ENCODE data around the gene SHISAL1.

SHISAL1 gene

DNA sequence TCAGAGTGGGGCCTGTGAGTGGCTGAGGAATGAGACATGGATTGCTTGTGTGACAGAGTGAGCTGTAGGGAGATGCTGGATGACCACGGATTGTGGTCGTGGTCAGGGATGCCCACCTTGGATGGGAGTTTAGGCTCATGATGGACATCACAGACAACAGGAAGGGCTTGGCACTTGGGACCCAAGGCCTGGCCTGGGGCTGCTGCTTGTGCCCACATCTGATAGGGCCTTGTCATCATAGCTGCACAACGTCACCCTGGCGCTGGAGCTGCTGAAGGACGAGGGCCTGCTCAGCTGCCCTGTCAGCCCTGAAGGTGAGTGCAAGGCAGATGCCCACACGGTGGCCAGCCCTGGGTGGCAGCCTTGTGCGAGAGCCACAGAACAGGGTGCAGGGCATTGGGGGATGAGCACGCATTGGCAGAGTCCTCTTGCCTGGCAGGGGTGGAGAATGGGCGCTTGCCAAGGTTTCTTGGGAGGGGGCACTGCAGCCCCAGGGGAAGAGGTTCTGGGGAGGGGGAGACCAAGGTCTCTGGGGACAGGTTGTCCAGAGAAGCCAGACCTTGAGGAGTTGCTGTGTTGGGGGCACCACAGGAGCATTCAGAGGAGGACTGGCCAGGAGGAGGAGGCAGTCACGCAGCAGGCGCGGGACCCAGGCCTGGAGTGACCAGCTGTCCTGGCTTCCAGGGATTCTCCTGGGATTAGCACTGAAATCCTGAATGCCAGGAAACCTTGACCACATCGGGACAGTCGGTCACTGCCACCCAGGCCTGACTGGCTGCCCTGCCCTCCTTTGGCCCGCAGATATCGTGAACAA is 107.0 kb downstream of the SHISAL1 start:
- no peak for DNase-seq

DNA sequence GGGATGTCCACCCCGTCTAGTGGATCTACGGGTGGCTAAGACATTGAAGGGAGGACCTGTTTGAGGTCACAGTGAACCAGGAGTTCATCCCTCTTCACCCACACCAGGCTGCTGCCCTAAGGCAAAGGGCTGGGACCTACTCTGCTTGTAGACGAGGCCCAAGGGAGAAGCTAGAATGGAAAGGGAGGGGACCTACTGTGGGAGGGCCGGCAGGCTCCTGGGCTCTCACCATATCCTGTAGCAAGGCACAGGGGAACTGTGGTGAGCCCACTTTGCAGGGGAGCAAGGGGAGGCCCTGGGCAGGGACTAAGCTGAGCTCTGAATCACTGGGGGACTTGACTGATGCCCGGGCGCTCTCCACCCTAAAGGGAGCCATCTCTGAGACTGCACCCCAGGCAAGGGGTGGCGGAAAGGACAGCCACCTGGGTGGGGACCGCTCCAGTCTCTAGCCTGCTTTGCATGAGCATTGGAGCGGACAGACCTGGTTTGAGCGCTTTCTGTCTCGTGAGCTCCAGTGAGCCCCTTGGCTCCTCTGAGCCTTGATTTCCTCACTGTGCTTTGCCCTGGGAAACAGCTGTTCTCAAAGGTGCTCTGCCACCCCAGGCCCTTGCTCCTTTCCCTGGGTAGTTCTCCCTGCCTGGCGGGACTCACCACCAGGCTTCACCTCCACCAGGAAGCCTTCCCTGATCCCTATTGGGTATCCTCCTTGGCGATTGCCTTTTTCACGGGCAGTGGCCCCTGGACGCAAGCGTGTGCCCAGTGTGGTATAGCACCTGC is 107.8 kb downstream of the SHISAL1 start:
- peak; percentile 14 for DNase-seq

DNA sequence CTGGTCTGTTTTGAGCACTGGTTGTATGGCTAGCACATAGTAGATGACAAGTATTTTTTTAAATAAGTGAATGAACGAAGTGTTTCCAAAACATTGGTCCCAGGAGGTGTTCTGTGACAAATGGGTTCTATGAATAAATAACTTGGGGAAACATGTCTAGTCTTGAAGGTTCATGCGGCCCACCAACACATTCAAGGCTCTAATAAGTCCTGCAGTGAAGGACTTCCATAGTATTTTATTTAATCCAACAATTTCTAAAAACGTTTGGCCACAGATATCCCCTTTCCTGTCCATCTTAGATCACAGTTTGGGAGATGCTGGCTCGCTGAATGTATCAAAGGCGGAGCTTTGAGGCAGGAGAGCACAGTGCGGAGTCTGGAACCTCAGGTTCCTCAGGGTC is 109.5 kb downstream of the SHISAL1 start:
- no peak for DNase-seq

DNA sequence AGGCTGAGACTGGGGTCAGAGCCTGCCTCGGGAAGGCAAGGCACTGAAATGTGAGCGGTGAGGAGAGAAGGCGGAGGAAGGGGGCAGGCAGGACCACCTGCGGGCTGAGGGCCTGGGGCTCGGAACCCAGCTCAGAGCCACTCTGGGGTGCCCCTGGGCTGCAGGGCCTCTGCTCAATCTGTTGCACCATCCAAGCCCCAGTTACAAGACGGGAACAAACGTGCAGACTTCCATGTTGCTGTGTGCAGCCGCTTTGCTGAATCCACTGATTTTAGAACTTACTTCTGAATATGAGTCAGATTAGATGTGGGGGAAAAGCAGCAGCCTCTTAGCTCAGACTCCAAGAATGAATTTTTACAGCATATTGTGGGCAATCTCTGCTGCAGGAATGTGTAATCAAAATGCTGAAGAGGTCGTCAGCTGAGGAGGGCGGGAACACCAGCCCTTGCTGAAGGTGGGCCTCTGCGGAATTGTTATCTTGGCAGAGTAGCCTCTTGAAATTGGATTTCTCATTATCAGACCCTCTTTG is 110.4 kb downstream of the SHISAL1 start:
- DNase-seq: no peak

DNA sequence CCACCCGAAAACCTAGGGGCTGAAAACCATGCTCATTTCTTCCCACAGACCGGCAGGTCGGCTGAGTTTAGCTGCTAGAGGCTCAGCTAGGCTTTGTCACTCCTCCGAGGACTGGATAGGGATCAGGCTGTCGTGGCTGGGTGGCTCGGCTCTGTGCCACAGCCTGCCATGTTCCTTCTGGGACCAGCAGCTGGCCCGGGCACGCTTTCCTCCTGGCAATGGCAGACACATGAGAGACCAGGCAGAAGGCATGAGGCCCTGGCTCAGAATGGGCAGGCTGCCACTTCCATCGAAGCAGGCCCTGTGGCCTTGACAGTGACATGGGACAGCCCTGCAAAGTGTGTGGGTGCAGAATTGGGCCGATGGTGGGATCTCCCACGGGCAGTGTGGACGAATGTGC is 111.1 kb downstream of the SHISAL1 start:
- DNase-seq: no peak

DNA sequence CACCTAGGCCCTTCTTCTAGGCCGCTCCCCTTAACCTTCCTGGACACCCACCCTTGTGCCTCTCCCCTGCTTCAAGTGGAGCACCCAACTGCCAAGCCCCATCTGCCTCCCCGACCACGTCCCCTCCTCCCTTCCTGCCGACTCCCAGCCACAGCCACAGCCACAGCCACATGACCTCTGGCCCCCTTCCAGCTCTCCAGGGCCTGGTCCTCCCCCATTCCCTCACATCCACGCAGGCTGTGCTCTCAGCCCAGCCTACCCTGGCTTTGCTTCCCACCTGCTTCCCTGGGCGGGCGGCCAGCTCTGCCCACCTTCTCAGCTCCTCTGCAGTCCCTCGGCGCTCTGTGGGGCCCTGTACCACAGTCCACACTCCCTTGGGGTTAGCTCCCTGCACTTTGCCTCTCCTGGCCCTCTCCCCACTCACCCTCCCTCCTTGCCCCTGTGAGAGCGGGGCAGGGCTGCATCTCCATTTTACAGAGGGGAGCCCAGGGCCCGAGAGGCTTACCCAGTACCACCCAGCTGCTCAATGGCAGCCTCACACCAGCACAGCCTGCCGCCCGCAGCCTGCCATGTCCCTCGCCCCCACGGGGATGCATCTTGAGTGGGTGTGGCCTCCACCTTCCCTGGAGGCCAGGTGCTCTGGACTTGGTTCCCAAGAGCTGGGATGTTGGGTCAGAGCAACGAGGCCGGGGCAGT is 111.7 kb downstream of the SHISAL1 start:
- no peak for DNase-seq

DNA sequence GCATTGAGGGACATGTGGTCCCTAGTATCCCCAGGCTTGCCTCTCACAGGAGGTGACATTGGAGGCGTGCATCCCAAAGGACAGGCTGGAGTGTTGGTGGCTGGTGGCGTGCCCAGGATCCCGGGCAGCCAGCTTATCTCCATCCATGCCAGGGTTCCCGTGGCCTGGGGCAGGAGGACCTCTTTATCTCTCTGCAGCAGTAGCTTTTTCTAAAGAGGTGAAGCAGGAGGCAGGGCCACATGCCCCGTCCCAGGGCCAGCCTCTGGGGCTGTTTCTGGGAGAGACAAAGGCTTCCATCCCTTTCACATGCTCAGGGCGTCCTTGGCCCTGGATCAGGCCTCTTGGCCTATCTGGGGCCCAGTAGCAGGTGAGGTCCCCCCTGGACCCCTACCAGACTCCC is 112.3 kb downstream of the SHISAL1 start:
- no peak for DNase-seq

DNA sequence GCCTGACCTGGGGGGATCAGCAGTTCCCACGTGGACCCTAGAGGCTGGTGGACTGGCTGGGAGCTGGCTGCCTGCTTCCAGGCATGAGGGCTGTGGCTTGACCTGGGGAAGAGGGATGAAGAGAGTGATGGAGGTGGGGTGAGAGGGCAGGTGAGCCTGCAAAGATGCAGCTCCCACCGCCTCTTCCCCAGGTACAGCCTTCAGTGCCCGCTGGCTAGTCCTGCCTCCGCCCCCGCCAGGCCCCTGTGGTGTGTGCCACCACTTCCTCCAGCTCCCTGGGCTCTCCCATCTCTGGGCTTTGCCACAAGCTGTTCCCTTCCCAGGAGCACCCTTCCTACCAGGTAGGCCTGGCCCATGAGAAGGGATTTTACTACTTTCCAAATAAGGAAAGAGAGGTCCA is 112.9 kb downstream of the SHISAL1 start:
- DNase-seq: no peak

DNA sequence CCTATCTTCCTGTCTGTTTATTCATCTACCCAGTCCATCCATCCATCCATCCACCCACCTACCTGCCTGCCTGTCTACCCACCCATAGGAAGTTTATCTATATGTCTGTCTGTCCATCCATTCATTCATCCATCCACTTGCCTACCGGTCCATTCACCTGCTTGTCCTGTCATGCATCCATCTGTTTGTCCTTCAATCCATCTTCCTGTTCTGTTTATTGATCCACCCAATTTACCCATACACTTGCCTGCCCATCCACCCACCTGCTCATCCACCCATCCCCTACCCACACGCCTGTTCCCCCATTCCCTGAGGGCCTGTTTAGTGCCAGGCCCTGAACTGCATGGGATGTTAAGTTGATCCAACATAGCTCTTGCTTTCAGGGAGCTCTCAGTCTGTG is 113.6 kb downstream of the SHISAL1 start:
- no peak for DNase-seq

DNA sequence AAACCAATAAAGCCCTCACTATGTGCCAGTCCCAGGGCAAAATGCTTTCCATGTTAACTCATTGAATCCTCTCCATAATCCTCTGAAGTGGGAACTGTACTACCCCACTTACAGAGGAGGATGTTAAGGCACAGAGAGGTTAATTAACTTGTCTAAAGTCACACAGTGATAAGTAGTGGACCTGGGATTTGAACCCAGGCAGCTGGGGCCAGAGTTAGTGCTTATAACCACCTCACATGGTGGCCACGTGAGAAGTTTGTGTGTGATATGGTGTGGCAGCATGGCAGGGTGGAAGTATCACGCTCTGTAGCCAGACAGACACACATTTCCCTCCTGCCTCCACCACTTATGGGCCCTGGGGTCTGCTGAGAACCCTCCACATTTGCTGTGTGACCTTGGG is 115.5 kb downstream of the SHISAL1 start:
- DNase-seq: peak; percentile 8

DNA sequence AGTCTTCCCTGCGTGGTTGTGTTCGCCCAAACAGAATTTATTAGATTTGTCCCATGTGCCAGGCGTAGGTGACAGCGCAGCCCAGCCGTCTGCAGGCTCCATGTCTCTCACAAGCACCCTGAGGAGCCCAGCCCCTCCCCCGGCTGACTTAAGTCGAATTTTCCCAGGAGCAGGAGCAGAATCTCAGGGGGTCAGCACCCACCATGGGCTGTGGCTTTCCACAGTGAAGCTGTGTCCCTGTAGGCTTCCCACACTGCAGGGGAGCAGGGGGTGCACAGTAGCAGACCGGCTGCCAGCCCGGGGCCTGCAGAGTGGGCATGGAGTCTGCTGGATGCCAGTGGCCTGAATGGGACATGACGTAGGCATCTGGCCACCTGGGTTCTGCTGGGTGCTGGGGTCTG is 116.0 kb downstream of the SHISAL1 start:
- no peak for DNase-seq

DNA sequence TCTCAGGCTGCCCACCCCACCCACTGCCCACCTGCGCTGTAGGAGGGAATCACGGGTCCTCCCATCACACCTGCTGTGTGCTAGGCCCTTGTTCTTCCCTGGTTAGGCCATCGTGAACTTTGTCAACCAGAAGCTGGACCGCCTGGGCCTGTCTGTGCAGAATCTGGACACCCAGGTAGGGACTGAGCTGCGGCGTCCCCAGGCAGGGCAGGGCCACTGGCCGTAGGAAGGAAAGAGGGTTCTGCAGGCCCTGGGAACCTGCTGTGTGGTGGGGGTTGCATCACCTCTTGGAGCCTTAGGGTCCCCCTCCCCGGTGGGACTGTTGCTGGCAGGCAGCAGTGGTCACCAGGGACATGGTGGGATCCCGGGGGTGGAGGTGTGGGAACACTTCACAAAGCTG is 116.5 kb downstream of the SHISAL1 start:
- DNase-seq: no peak

DNA sequence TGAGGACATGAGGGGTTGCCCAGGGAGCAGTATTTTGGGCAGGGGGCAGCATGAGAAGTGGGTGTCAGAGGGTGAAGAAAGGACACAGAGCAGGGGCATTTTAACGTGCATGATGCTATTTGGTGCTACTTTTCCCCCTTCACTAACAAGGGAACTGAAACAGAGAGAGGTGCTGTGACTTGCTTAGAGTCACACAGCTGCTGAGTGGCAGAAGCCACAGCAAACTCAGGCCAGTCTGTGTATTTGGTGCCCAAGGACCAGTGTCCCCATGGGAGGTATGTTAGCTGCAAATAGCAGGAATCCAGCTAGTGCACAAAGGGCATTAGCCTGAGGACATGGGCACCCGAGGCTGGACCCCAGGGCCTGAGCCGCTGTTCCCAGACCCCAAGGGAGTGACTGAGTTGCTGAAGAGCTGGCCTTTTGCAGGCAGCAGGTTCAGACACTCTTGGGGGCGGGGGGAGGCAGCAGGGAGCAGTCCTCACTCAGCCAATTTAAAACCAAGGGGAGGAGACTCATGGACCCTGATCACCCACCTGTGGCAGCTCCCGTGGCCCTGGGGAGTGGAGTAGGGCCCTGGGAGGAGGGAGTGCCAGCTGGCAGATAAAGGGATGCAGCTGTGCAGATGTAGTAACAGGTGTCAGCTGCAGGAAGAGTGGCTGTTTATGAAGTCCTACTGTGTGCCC is 117.4 kb downstream of the SHISAL1 start:
- peak; percentile 10 for DNase-seq

DNA sequence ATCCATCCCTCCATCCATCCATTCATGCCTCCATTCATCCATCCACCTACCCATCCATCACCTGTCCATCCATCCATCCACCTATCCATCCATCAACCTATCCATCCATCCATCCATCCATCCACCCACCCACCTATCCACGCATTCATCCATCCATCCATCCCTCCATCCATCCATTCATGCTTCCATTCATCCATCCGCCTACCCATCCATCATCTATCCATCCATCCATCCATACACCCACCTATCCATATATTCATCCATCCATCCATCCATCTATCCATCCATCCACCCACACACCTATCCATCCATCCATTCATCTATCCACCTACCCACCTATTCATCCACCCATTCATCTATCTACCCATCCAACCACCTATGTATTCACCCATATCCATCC is 118.2 kb downstream of the SHISAL1 start:
- DNase-seq: no peak
